Ramos (cell line): Measurements from ENCODE around the gene NEURL1B.

ENCODE experiments used
- in situ Hi-C: fragments of 300-500 bp; cut with MboI; formaldehyde crosslinking; loops from one replicate; pipeline ENCODE4 v1.14.3; 2022; ENCODE audit warnings: low sequenced_read_pairs; ENCODE audit not compliant: unreplicated experiment

Gene NEURL1B

DNA sequence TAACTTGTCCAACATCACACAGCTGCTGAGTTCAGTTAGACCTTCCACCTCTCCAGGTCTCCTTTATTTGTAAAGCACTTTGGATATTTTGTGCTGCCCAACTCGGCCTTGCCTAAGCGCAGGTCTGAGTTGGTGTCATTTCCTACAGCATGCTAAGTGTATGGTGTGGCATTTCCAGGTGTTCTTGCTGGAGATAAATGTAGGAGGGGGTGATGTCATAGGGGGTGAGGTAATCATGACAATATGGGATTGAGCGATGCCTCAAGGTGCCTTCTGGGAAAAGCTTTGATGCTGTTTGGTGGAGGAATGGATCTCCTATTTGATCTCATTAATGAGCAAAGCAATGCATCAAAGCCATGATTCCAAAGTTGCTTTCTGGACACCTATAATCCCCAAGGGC lies 32.3 kb upstream of the NEURL1B start:
- in situ Hi-C loops, result no loop called here

DNA sequence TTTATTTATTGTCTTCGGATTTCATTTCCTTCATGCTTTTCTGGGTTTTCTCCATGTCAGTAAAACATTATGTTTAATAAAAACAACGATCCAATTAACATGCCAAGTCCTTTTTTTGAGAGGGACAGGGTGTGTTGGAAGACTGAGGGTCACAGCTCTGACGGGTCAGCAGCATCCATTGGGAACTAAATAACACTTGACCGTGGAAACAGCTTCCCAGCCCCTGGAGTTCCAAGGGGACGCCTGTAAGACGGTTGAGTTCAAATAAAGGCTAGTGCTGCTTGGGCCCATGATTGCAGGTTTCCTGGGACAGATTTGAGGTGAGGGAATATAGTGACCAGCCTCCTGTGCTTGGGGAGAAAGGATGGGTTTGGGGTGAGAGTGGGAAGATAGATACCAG lies 30.4 kb upstream of the NEURL1B start:
- in situ Hi-C loops, result no loop called here

GRCh38 chr5:172611913-172612312 lies 29.1 kb upstream of the NEURL1B start:
- in situ Hi-C loops, result no loop called here

- in situ Hi-C loops, result no loop called here
Measured at GRCh38 chr5:172612771-172613170, 28.3 kb upstream of the NEURL1B start.

GRCh38 chr5:172616136-172616535 lies 24.9 kb upstream of the NEURL1B start:
- in situ Hi-C loops, result no loop called here

DNA sequence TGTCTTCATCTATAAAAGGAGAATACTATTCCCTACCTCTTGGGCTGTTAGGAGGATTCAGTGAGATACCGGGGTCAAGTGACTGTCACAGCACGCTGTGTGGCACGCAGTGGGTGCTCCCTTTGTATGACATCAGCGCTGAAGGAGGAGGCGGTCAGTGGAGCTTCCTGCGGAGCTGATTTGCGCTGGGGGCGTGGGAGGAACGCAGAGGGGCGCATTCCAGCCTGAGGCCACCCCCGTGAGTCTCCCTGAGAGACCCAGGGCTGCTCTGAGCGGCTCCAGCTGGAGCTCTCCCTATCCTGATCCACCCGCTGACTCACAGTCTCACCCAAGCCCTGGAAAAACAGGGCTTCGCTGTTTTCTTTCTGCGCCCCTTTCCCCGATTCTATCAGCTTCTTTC lies 24.3 kb upstream of the NEURL1B start:
- in situ Hi-C loops, result no loop called here

GRCh38 chr5:172617817-172618216 lies 23.2 kb upstream of the NEURL1B start:
- in situ Hi-C loops, result no loop called here

GRCh38 chr5:172618574-172619365 lies 22.3 kb upstream of the NEURL1B start:
- in situ Hi-C loops, result no loop called here

DNA sequence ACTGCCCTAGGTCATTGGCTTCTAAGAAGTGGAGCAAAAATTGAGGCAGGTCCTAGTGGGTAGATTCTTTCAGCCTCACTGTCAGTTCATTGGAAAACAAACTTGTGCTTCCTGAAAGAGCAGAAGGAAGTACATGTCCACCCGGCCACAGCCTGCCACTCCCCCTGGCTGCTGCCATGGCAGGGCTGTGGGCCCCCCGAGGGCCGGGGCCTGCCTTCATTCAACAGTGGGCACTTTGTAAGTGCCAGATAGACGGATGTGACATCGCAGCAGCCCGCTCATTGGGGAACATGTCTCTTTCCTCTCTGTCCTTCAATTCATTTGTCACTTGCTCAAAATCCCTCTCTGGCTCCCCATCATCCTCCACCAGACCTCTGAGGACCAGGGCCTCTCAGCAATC lies 20.6 kb upstream of the NEURL1B start:
- in situ Hi-C loops, result no loop called here

- in situ Hi-C loops, result no loop called here
Measured at GRCh38 chr5:172622091-172623046, 18.7 kb upstream of the NEURL1B start.

DNA sequence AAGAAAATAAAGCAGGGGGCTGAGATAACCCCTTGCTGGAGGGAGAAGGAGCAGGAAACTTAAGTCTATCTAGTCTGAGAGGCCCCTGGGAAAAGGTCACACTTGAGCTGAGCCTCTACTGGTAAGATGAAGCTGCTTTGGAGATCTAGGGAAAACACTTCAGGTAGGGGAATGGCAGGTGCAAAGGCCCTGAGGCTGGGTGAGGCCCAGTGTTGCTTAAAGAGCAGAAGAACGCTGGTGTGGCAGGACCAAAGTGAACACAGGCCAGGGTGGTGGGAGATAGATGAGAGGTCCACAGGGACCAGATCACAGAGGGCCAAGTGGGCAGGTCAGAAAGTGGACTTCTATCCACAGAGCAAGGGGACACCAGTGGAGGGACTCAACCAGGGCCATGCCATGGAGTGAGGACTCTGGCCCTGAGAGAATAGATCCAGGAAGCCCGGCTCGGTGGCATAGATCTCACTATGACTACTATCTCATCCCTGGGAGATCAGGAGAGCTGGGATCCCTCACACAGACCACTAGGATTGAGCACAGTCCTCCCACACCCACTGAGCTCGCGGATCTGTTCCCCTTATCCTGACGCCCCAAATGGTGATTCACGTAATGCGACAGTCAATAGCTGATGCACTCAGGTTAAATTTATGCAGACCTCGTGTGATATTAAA lies 17.6 kb upstream of the NEURL1B start:
- in situ Hi-C loops, result no loop called here

DNA sequence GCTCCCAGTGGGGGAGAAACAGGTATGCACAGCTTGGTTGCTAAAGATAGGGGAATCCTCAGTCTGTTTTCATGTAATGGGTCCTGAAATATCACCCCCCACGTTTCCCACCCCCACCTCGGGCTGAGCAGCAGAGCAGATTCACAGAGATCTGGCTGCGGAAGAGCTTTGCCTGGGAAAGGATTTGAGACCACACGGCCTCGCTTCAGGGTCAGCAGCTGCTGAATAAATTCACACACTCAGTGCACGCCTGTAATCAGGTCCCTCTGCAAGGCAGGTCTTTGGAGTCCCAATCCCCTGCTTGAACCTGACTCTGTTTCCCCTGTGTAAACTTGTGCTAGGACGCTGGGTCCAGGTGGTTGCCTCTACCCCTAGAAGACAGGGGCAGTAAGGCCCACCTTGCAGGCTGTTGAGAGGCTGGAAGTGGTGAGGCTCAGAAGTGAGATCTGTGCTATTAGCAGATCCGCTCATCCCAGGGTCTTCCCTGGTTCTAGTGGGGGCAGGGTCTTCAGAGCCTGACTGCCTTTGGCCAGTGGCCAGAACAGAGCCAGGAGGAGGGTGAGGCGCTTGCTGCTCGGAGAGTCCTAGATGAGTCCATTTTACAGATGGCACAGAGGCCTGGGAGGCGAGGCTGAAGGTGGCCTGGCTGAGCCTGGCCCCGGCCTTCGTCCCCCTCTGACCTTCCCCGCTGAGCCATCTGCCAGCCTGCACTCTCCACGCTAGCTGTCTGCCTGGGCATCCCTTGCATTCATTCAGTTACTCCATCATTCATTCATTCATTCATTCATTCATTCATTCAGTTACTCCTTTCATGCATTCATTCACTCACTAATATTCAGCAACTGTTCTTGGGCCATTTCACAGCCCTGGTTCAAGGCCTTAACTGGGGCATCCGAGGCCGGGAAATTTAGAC lies 16.7 kb upstream of the NEURL1B start:
- in situ Hi-C loops, result no loop called here

DNA sequence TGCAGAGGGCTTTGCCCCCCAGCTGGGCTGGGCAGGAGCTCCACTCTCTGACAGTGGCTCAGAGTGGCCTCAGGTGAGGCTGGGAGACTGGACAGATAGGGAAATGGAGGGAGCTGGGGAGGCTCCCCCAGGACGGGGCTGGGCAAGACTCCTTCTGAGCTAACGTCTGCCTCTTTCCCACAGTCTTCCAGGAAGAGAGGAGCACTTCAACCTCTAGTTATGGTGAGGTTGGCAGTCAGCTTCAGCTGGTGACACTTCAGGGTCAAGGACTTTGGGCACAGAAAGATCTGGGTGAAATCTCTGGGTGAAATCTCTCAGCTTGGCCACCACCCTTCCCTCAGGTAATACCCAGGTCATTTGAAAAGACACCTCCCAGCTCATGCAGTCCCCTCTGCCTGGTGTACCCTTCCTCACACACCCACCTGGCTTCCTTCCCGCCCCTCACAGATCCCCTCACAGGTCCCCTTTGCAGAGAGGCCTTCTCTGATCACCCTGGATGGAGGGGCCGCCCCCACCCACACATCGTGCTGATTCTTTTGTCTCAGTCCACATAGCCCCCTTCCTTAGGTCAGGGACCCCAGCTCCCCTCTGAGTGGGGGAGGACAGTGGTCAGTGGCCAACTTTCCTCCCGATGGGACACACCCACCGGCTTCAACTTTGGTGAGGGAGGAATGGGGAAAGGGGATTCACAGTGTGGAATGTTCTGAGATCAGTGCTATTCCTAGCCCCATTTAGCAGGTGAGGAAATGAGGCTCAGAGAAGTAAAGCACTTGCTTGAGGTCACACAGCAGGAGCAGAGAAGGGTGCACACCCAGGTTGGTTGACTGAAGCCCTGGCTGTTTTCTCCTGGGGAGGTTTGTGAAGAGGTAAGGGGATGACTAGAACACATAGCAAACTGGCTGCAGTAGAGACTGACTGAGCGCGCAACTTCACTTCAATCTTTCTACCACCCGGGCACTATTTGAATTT lies 15.8 kb upstream of the NEURL1B start:
- in situ Hi-C loops, result no loop called here

- in situ Hi-C loops, result no loop called here
Measured at GRCh38 chr5:172626031-172626581, 15.0 kb upstream of the NEURL1B start.

DNA sequence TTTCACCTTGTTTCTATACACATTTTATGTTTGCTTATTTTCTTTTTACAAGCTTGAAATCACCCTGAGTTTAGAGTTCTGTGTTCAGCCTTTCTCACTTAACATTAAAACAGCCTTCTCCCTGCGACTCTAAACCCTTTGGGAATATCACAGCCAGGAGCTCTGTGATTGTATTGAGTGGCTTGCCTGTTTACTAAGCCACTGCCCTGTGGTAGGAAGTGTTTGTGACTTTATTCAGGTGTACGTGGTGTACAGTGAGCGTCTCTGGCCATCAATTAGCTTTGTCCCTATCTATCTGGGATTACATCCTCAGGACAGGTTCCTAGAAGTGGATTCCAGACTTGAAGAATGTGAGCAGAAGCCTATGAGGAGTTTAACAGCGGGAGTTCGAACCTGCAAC lies 11.0 kb upstream of the NEURL1B start:
- in situ Hi-C loops, result no loop called here

- in situ Hi-C loops, result no loop called here
Measured at GRCh38 chr5:172630482-172630881, 10.6 kb upstream of the NEURL1B start.

DNA sequence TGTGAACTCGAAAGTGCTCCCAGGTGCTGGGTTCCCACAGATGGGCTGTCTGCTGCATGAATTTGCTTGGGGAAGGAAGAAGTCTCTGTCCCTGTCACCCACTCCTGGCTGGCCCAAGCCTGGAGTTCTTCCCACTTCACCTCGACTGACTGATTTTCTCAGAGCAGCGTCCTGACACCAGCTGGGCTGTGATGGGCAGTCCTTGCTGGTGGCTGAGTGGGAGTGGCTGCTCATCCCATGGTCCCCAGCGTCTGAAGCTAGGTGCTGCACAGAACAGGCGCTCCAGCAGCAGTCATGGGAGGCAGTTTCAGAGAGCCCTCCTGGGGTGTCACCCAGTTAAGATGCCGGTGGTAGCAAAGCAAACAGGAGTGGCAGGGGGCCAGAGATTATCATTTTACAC lies 10.1 kb upstream of the NEURL1B start:
- in situ Hi-C loops, result no loop called here

- in situ Hi-C loops, result no loop called here
Measured at GRCh38 chr5:172632346-172633092, 8.5 kb upstream of the NEURL1B start.
